Activated CD8-positive, alpha-beta memory T cell treated with anti-CD3 and anti-CD28 coated beads for 48 hours (primary cell): ENCODE data around the gene RRP8.

Experiments
- DNase-seq, 3 experiments: peaks; one replicate each; pipeline ENCODE4 v3.0.0-alpha.2; 2020; ENCODE audit warnings: low read depth in 2 of 3, low spot score in 2 of 3

RRP8 gene

GRCh38 chr11:6601041-6601461, 2.4 kb downstream of the RRP8 start:
- DNase-seq = no peak

GRCh38 chr11:6599881-6600390, 3.5 kb downstream of the RRP8 start:
- no peak for DNase-seq

GRCh38 chr11:6599449-6599848, 4.0 kb downstream of the RRP8 start:
- DNase-seq = no peak

- no peak for DNase-seq
Measured at GRCh38 chr11:6598555-6598954, 4.9 kb downstream of the RRP8 start.

- DNase-seq = no peak
Measured at GRCh38 chr11:6596239-6596877, 7.1 kb downstream of the RRP8 start.

- DNase-seq = no peak
Measured at GRCh38 chr11:6594142-6594768, 9.2 kb downstream of the RRP8 start.

- no peak for DNase-seq
Measured at GRCh38 chr11:6588018-6588417, 15.4 kb downstream of the RRP8 start.

GRCh38 chr11:6587360-6587953, 16.0 kb downstream of the RRP8 start:
- DNase-seq = no peak

GRCh38 chr11:6586434-6587359, 16.7 kb downstream of the RRP8 start:
- no peak for DNase-seq

- DNase-seq = no peak
Measured at GRCh38 chr11:6584528-6584927, 18.9 kb downstream of the RRP8 start.

- no peak for DNase-seq
Measured at GRCh38 chr11:6583584-6583983, 19.8 kb downstream of the RRP8 start.

GRCh38 chr11:6579681-6580080, 23.7 kb downstream of the RRP8 start:
- DNase-seq = no peak

GRCh38 chr11:6578134-6578533, 25.3 kb downstream of the RRP8 start:
- DNase-seq = no peak

GRCh38 chr11:6576471-6577373, 26.7 kb downstream of the RRP8 start:
- no peak for DNase-seq

- no peak for DNase-seq
Measured at GRCh38 chr11:6574816-6575715, 28.4 kb downstream of the RRP8 start.

- DNase-seq = no peak
Measured at GRCh38 chr11:6572215-6572614, 31.2 kb downstream of the RRP8 start.

GRCh38 chr11:6571434-6572008, 31.9 kb downstream of the RRP8 start:
- DNase-seq = no peak

- no peak for DNase-seq
Measured at GRCh38 chr11:6570691-6571427, 32.6 kb downstream of the RRP8 start.
